Upper lobe of right lung (tissue), 1 donor: ENCODE data around the gene IL1RL2. TPM values are rescaled to one million over a fixed set of nuclear protein-coding genes. Genes with fewer than 3 reads are reported as not detected.

Source experiments
- ATAC-seq: fragments of 200-7000 bp; cut with Tn5 transposase; one replicate; pipeline ENCODE4 v1.9.1; 2020; ENCODE audit warnings: mild to moderate bottlenecking, moderate library complexity
- DNase-seq: peaks from one replicate; pipeline ENCODE4 v3.0.0-alpha.2; 2020
- H3K27ac ChIP-seq: fragments of 200-600 bp; one replicate; pipeline ENCODE4 v1.8.0; 2022
- H3K27me3 ChIP-seq: fragments of 200-600 bp; one replicate; pipeline ENCODE4 v1.8.0; 2022; ENCODE audit warnings: mild to moderate bottlenecking
- H3K36me3 ChIP-seq: fragments of 200-600 bp; one replicate; pipeline ENCODE4 v1.8.0; 2022
- H3K4me1 ChIP-seq: fragments of 200-600 bp; one replicate; pipeline ENCODE4 v1.8.0; 2022
- H3K4me3 ChIP-seq: fragments of 200-600 bp; one replicate; pipeline ENCODE4 v1.8.0; 2022; ENCODE audit warnings: mild to moderate bottlenecking
- H3K9me3 ChIP-seq: fragments of 200-600 bp; one replicate; pipeline ENCODE4 v1.8.0; 2022
- intact Hi-C: fragments of 100-400 bp; cut with DNase I; formaldehyde crosslinking; loops from one replicate; pipeline ENCODE4 v1.11.0; 2022
- total RNA-seq: library from RNA; stranded (reverse); fragmentation: NEBNext Ultra II Directional; extraction: Animal tissue kit (Norgen Biotek cat#: 25700); gene quantifications from one replicate; pipeline ENCODE4 v1.2.1, GENCODE V29; 2021
- TF ChIP-seq, protein P1 (sequence below): fragments of 200-600 bp; IDR thresholded peaks from one replicate; pipeline ENCODE4 v1.8.0; 2022; ENCODE audit warnings: antibody characterized with exemption
- donor health status: DM: no; HTN: yes; CAD: no; lungs with severe emphysema.

The IL1RL2 gene
- total RNA-seq, 1 donor from 2014 or later: 0.58 TPM

DNA sequence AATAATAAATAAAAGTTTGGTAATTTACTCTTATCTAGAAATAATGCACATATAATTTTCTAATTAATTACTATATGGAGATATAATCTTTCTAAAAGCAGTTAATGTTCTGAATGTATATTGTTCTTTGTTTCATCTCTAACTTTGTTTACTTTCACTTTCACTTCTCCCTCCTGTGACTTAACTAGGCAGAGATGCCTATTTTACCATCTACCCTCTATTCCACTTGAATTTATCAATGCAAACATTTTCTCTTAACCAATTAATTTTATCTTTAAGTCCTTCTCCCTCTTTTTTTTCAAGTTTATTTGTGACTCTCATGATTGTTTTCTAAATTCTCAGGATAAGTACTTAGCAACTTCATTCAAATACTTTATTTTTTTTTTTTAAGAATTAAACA, 69.5 kb downstream of the IL1RL2 start:
- ATAC-seq (no peak), DNase-seq (no peak)
- intact Hi-C loops: no loop called here
- no peaks in the 10 kb centered on the region for H3K9me3 ChIP-seq
- TF ChIP-seq, protein P1, sequence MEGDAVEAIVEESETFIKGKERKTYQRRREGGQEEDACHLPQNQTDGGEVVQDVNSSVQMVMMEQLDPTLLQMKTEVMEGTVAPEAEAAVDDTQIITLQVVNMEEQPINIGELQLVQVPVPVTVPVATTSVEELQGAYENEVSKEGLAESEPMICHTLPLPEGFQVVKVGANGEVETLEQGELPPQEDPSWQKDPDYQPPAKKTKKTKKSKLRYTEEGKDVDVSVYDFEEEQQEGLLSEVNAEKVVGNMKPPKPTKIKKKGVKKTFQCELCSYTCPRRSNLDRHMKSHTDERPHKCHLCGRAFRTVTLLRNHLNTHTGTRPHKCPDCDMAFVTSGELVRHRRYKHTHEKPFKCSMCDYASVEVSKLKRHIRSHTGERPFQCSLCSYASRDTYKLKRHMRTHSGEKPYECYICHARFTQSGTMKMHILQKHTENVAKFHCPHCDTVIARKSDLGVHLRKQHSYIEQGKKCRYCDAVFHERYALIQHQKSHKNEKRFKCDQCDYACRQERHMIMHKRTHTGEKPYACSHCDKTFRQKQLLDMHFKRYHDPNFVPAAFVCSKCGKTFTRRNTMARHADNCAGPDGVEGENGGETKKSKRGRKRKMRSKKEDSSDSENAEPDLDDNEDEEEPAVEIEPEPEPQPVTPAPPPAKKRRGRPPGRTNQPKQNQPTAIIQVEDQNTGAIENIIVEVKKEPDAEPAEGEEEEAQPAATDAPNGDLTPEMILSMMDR: no peak
- H3K36me3 ChIP-seq: no peaks in the 10 kb centered on the region
- peaks cover 2% of the 10 kb centered on the region for H3K4me1 ChIP-seq
- H3K27me3 ChIP-seq: no peaks in the 10 kb centered on the region
- H3K4me3 ChIP-seq: peak overlapping the region; percentile 28
- H3K27ac ChIP-seq: no peak overlapping the region

DNA sequence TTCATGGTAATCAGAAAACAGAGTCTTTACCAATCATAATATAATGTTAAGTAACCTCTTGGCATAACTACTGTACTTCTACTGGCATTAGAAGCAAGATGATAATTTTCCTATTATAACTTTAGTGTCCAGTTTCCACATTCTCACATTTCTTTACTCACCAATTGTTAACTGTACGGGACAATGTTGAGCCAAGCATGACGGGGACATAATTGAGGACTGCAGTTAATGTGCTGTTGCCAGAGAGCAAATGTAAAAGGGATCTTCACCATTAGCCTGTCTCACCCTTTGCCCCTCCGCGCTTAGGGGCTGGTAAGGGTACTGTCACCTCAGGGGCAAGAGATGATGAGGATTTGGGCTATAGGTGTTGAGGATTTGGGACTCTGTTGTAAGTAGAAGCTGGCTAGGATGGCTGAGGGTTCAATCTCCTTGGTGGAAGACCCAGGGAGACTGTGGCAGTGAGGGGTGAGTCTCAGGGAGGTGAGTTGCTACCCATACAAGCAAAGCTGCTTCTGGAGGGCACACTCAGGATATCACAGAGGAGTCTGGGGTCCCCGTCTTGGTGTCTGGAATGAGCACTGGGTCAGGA, 70.1 kb downstream of the IL1RL2 start:
- TF ChIP-seq, protein P1: no peak
- H3K27ac ChIP-seq: no peak overlapping the region
- no peaks in the 10 kb centered on the region for H3K9me3 ChIP-seq
- H3K27me3 ChIP-seq: no peaks in the 10 kb centered on the region
- peaks cover 2% of the 10 kb centered on the region for H3K4me1 ChIP-seq
- ATAC-seq: no peak
- H3K4me3 ChIP-seq: no peak overlapping the region
- no peaks in the 10 kb centered on the region for H3K36me3 ChIP-seq
- intact Hi-C loops: no loop called here
- no peak for DNase-seq

DNA sequence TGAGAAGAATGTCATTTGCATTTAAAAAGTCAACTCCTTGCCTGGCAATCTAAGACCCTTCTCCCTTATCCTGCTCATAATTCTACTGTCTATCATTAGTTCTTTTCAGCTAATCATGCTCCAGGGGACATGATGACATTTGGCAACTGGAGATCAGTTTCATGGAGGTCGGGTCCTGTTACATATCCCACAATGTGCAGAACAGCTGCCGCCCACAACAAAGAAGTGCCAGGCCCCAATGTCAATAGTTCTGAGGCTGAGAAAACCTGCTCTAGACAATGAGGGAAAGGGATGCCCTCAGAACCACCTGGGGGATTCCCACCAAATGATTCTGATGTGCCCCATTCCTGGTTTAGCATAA, 71.2 kb downstream of the IL1RL2 start:
- Histone ChIP-seq H3K9me3 (no peaks in the 10 kb centered on the region), H3K4me1 (peaks cover 2% of the 10 kb centered on the region), H3K4me3 (no peak overlapping the region), H3K27me3 (no peaks in the 10 kb centered on the region), H3K36me3 (no peaks in the 10 kb centered on the region), H3K27ac (no peak overlapping the region)
- no peak for DNase-seq
- TF ChIP-seq, protein P1: no peak
- no peak for ATAC-seq
- intact Hi-C loops: no loop called here

DNA sequence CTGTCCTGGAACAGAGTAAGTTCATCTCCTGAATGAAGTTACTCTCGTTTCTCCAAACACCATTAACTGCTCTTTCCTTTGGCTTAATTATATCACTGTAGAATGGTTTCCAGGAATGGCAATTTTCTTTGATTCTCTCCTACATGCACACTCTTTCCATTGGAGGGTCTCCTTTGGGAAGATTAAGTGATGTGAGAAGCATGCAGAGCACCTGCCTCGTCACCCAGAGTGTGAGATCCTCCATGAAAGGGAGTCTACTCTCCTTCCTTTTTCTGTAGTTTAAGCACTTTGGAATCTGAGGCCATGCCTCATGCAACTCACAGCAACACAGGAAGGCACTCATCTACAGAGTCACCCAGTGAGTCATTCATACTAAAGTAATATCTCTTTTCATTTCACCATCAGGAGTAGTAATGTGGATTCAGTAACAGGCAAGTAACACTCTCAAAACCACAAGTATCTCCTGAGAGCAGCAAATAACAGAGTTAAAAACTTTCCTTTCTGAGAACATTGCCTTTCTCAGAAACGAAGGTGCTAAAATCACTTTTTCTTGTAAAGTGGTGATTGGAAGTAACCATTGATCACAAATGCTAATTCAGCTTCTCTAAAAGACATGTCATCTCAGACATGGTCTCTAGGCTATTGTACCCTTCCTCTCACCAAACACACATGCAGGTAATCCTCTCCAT, 71.7 kb downstream of the IL1RL2 start:
- Histone ChIP-seq H3K27ac (no peak overlapping the region), H3K27me3 (no peaks in the 10 kb centered on the region), H3K4me3 (no peak overlapping the region), H3K36me3 (no peaks in the 10 kb centered on the region), H3K4me1 (no peaks in the 10 kb centered on the region), H3K9me3 (no peaks in the 10 kb centered on the region)
- TF ChIP-seq, protein P1: no peak
- no peak for DNase-seq
- peak; percentile 78 for ATAC-seq
- intact Hi-C loops: no loop called here

DNA sequence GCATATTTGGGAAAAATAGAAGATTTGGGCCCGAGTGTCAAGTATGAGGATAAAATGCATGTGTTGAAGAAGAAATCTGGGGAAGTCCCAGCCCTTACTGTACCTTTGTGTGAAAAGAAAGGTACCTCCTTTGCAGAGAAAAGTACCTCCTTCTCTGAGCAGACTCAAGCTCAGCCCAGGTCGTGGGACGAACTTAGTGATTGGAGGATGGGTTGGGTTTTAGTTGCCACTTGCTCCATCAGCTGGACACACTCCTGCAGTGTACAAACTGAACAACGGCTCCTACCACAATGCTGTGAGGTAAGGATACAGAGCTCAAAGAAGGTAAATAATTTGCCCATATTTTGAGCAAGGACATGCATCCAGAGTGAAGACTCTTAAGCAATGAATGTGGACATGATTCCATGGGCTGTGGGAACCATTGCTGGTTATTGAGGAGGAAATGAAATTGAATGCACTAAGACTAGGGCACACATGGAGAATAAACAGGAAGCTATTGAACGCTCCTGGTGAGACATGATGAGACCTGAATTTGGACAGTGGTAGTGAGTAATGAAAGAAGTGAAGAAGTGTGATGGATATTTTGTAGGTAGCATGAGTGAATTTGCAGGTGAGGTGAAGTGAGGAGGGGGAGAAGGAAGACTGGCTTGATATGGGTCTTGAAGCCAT, 74.8 kb downstream of the IL1RL2 start:
- no peaks in the 10 kb centered on the region for H3K27me3 ChIP-seq
- TF ChIP-seq, protein P1: no peak
- no peaks in the 10 kb centered on the region for H3K4me1 ChIP-seq
- no peak overlapping the region for H3K27ac ChIP-seq
- DNase-seq (no peak), ATAC-seq (no peak)
- intact Hi-C loops: no loop called here
- H3K36me3 ChIP-seq: no peaks in the 10 kb centered on the region
- H3K4me3 ChIP-seq: no peak overlapping the region
- H3K9me3 ChIP-seq: no peaks in the 10 kb centered on the region
